Loucy (cell line): Measurements from ENCODE around the gene PRCD.

ENCODE experiments used
- CTCF ChIP-seq: fragments of 200-600 bp; sonication (generic); conservative IDR thresholded peaks from 2 replicates; pipeline ENCODE4 v1.5.1; 2014; ENCODE audit warnings: mild to moderate bottlenecking, antibody characterized with exemption, low read length
- EZH2phosphoT487 ChIP-seq: fragments of 200-600 bp; IDR thresholded peaks from 2 replicates; pipeline ENCODE4 v1.6.1; 2018; ENCODE audit warnings: antibody characterized with exemption, mild to moderate bottlenecking, moderate library complexity, borderline replicate concordance

- TF ChIP-seq CTCF (no peak), EZH2phosphoT487 (no peak)
Measured at GRCh38 chr17:76535788-76536510, 3.9 kb upstream of the PRCD start.
